ENCODE data around the gene SLPI.

- TF ChIP-seq, protein P1, sequence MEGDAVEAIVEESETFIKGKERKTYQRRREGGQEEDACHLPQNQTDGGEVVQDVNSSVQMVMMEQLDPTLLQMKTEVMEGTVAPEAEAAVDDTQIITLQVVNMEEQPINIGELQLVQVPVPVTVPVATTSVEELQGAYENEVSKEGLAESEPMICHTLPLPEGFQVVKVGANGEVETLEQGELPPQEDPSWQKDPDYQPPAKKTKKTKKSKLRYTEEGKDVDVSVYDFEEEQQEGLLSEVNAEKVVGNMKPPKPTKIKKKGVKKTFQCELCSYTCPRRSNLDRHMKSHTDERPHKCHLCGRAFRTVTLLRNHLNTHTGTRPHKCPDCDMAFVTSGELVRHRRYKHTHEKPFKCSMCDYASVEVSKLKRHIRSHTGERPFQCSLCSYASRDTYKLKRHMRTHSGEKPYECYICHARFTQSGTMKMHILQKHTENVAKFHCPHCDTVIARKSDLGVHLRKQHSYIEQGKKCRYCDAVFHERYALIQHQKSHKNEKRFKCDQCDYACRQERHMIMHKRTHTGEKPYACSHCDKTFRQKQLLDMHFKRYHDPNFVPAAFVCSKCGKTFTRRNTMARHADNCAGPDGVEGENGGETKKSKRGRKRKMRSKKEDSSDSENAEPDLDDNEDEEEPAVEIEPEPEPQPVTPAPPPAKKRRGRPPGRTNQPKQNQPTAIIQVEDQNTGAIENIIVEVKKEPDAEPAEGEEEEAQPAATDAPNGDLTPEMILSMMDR (IDR thresholded peaks at IDR 0.05), result no peak
- TF ChIP-seq POLR2A (IDR thresholded peaks at IDR 0.05) (no peak), EP300 (IDR thresholded peaks at IDR 0.05) (no peak), POLR2AphosphoS5 (IDR thresholded peaks at IDR 0.05) (no peak)
Observed at GRCh38 chr20:45291526-45291925, 37.2 kb upstream of the SLPI start.
